HL-60 (cell line): ENCODE measurements around the gene LGALS7.

Experiments used
- DNase-seq, 2 experiments: peaks; one replicate each; pipeline ENCODE4 v3.0.0-alpha.2; 2010 to 2020; ENCODE audit warnings: low read depth in 1 of 2, low spot score in 1 of 2
- H3K27ac ChIP-seq: fragments of 250-450 bp; sonication (Bioruptor Pico); replicated peaks from 2 replicates; pipeline ENCODE4 v1.5.1; 2020; ENCODE audit warnings: mild to moderate bottlenecking, moderate library complexity
- H3K27me3 ChIP-seq: fragments of 250-450 bp; sonication (Bioruptor Pico); 2 replicates; pipeline ENCODE4 v1.5.1; 2021; ENCODE audit warnings: mild to moderate bottlenecking, moderate library complexity; ENCODE audit not compliant: insufficient read depth, poor library complexity, severe bottlenecking
- H3K4me3 ChIP-seq: replicated peaks from 2 replicates; pipeline ENCODE4 v1.5.1; 2011; ENCODE audit warnings: mild to moderate bottlenecking, control low read depth, low read length; ENCODE audit not compliant: insufficient read depth
- CTCF ChIP-seq: IDR thresholded peaks from one replicate; pipeline ENCODE4 v1.5.1; 2011; ENCODE audit warnings: low read length, control low read depth, inconsistent platforms; ENCODE audit not compliant: insufficient read depth
- GABPA ChIP-seq: IDR thresholded peaks from 2 replicates; pipeline ENCODE4 v1.6.1; 2012; ENCODE audit warnings: low read depth
- POLR2AphosphoS5 ChIP-seq: IDR thresholded peaks from 2 replicates; pipeline ENCODE4 v1.6.1; 2012; ENCODE audit warnings: low read depth
- REST ChIP-seq: IDR thresholded peaks from 2 replicates; pipeline ENCODE4 v1.6.1; 2012; ENCODE audit warnings: low read depth; ENCODE audit not compliant: insufficient replicate concordance
- SPI1 ChIP-seq: IDR thresholded peaks from 2 replicates; pipeline ENCODE4 v1.6.1; 2012; ENCODE audit warnings: low read depth, mild to moderate bottlenecking, borderline replicate concordance

The LGALS7 gene

GRCh38 chr19:38745316-38745715 lies 28.0 kb downstream of the LGALS7 start:
- Histone ChIP-seq H3K27me3 (peaks cover 1% of the 10 kb centered on the region), H3K4me3 (no peak overlapping the region), H3K27ac (no peak overlapping the region)
- TF ChIP-seq SPI1 (no peak), POLR2AphosphoS5 (no peak), GABPA (no peak), REST (no peak), CTCF (no peak)
- no peak for DNase-seq

GRCh38 chr19:38744874-38745273 lies 28.4 kb downstream of the LGALS7 start:
- DNase-seq = no peak
- H3K27ac ChIP-seq = no peak overlapping the region
- no peak overlapping the region for H3K4me3 ChIP-seq
- no peaks in the 10 kb centered on the region for H3K27me3 ChIP-seq
- TF ChIP-seq GABPA (no peak), REST (no peak), POLR2AphosphoS5 (no peak), SPI1 (no peak), CTCF (no peak)

- H3K27me3 ChIP-seq = no peaks in the 10 kb centered on the region
- no peak within 1 kb of the TSS for H3K4me3 ChIP-seq
- TF ChIP-seq GABPA (no peak), SPI1 (no peak), POLR2AphosphoS5 (no peak), REST (no peak), CTCF (no peak)
- DNase-seq = no peak
- H3K27ac ChIP-seq = no peak within 1 kb of the TSS
Observed at GRCh38 chr19:38744298-38744681, 29.0 kb downstream of the LGALS7 start, which contains the start of gene CAPN12. TSS of gene CAPN12 (minus strand) at chr19:38744474. CDS start at chr19:38744165, 309 bp downstream.
